BJ (cell line): ENCODE measurements around the gene ARL4C. TPM values are rescaled to one million over a fixed set of nuclear protein-coding genes. Genes with fewer than 3 reads are reported as not detected.

Source experiments
- CTCF ChIA-PET: fragments of 350-600 bp; formaldehyde crosslinking; extraction: SDS; loops from one replicate; lab custom pipeline; 2021; ENCODE audit warnings: antibody characterized with exemption, inconsistent platforms; lab: Yijun Ruan, JAX
- POLR2A ChIA-PET: fragments of 300-600 bp; sonication (Branson Sonifier 250); formaldehyde crosslinking; extraction: SDS; loops from one replicate; lab custom pipeline; 2021; ENCODE audit warnings: antibody characterized with exemption; lab: Charles Lee
- DNase-seq: peaks from one replicate; pipeline ENCODE4 v3.0.0-alpha.2; 2011; ENCODE audit warnings: low read depth
- H3K27me3 ChIP-seq: 2 replicates; pipeline ENCODE4 v1.6.0; 2011; ENCODE audit warnings: low read length; ENCODE audit not compliant: control insufficient read depth, insufficient read depth
- H3K36me3 ChIP-seq: 2 replicates; pipeline ENCODE4 v1.5.1; 2011; ENCODE audit warnings: low read length; ENCODE audit not compliant: control insufficient read depth, insufficient read depth
- H3K4me3 ChIP-seq: 2 replicates; pipeline ENCODE4 v1.5.1; 2011; ENCODE audit warnings: low read depth, mild to moderate bottlenecking, control low read depth, low read length
- polyA plus RNA-seq: library from polyadenylated mRNA; depleted of rRNA; stranded (reverse); fragments of >200 nt; gene quantifications from 2 replicates; pipeline ENCODE4 v1.2.3, GENCODE V29; 2011
- TF ChIP-seq, protein P1 (sequence below): IDR thresholded peaks from 2 replicates; pipeline ENCODE4 v1.5.1; 2011; ENCODE audit warnings: low read depth, mild to moderate bottlenecking, control low read depth, inconsistent platforms, low read length, moderate library complexity; ENCODE audit not compliant: insufficient read depth

The ARL4C gene
- polyA plus RNA-seq, 1 experiment, result 2.1 TPM

DNA sequence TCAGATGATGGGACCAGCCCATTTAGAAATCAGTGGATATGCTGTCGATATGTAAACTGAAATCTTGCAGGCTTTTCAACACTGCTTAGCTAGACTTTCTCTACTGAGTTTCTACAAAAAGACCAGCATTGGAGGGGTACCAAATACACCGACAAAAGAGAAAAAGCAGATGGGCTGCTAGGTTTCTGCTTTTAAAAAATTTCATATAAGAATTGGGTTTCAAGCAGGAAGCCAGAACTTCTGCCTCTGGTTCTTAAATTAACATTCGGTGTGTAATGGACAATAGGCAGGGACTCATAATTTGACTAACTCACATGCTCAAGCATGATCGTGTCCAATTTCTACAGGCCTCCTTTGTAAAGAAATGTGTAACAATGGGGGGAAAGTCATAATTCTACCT is 3.1 kb downstream of the ARL4C start:
- Histone ChIP-seq H3K4me3 (no peak overlapping the region), H3K36me3 (no peaks in the 10 kb centered on the region), H3K27me3 (no peaks in the 10 kb centered on the region)
- ChIA-PET POLR2A (no interaction called here), CTCF (no interaction called here)
- DNase-seq, result no peak
- TF ChIP-seq, protein P1, sequence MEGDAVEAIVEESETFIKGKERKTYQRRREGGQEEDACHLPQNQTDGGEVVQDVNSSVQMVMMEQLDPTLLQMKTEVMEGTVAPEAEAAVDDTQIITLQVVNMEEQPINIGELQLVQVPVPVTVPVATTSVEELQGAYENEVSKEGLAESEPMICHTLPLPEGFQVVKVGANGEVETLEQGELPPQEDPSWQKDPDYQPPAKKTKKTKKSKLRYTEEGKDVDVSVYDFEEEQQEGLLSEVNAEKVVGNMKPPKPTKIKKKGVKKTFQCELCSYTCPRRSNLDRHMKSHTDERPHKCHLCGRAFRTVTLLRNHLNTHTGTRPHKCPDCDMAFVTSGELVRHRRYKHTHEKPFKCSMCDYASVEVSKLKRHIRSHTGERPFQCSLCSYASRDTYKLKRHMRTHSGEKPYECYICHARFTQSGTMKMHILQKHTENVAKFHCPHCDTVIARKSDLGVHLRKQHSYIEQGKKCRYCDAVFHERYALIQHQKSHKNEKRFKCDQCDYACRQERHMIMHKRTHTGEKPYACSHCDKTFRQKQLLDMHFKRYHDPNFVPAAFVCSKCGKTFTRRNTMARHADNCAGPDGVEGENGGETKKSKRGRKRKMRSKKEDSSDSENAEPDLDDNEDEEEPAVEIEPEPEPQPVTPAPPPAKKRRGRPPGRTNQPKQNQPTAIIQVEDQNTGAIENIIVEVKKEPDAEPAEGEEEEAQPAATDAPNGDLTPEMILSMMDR, result no peak

DNA sequence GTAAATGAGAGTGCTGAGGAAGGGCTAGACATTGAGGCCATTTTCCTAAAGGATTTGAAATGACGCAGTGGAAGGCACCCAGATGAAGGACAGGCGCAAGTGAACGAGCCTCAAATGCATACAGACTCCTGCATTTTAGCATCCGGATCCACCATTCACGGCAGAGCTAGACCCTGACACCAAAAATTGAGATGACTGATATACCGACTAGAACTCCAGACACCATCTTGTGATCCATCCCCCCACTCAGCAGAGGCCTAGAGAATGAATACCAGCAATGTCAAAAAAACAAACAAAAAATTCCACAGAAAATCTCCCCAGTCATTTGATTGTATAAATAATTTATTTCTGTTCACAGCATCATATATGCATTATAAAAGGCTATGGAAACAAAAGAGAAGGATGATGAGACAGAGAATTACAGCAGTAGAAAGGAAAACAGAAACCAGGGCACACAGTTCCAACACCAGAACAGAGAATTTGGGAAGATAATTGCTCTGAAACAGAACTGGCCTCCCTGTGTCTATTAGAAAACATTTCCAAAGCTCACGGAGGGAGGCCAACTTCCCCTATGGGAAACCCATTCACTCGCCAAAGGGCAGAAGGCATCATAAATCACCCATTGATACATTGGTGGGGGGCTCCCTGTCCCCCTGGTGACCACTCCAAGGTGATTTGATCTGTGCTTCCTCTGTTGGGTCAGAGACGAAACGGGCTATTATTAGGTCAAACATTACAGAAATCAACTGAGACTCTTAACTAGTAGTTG is 4.0 kb downstream of the ARL4C start:
- no peak overlapping the region for H3K4me3 ChIP-seq
- POLR2A ChIA-PET, result interaction anchor here (0.6 kb wide), 1 partner anchor 211 kb away, joined by 3 read pairs; no protein-coding TSS in a partner anchor
- CTCF ChIA-PET, result interaction anchor here (0.6 kb wide), 1 partner anchor 41 kb away, joined by 3 read pairs; no protein-coding TSS in a partner anchor
- H3K36me3 ChIP-seq, result no peaks in the 10 kb centered on the region
- TF ChIP-seq, protein P1, result no peak
- DNase-seq, result no peak
- no peaks in the 10 kb centered on the region for H3K27me3 ChIP-seq

DNA sequence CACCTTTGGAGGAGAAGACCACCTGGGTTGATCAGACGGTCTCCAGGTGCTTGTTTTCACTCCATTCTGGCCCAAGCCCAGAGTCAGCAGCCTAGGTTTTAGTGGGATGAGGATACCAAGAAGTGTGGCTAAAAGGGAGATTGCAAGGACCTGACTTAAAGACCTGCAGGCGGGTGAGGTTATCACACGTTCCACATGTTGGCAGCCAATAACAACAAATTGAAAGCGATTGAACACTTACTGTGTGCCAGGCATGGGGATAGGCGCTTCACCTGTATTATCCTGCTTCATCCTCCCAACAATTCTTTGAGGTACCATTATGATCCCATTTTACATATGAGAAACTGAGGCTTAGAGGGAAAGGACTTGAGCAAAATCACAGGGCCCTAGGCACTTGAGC is 5.0 kb downstream of the ARL4C start:
- no peak overlapping the region for H3K4me3 ChIP-seq

DNA sequence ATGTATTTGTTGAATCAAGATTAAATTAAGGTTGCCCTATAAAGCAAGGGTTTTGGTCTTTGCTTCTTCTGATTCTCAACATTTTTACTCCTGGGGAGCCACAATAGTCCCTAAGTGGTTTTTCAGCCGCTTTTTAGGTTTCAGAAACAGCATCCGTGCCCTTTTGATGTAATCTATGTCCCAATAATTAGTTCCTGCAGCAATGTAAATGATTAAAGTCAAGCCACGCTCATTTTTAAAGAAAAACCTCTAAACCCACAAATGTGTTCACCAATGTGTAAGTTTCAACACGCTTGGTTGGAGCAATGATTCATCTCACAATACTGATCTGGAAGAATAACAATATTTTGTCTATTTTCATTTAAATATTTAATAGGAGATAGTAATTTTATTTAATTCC is 5.6 kb downstream of the ARL4C start:
- CTCF ChIA-PET, result no interaction called here

More for the DNA sequence above, 5.0 kb downstream of the ARL4C start:
- DNase-seq, result no peak
- TF ChIP-seq, protein P1, result no peak
- POLR2A ChIA-PET, result interaction anchor here (0.6 kb wide), 1 partner anchor 210 kb away, joined by 3 read pairs; no protein-coding TSS in a partner anchor
- no peaks in the 10 kb centered on the region; the same call in 1 of the 2 replicates for H3K27me3 ChIP-seq
- no peaks in the 10 kb centered on the region for H3K36me3 ChIP-seq
- CTCF ChIA-PET, result no interaction called here

More for the DNA sequence above, 5.6 kb downstream of the ARL4C start:
- Histone ChIP-seq H3K36me3 (no peaks in the 10 kb centered on the region), H3K4me3 (no peak overlapping the region), H3K27me3 (no peaks in the 10 kb centered on the region; the same call in 1 of the 2 replicates)
- TF ChIP-seq, protein P1, result no peak
- POLR2A ChIA-PET, result no interaction called here
- DNase-seq, result no peak
